Mammary epithelial cell (primary cell): ENCODE measurements around the gene C14orf93.

Source experiments
- EZH2 ChIP-seq: IDR thresholded peaks from 2 replicates; pipeline ENCODE4 v1.6.1; 2012; ENCODE audit warnings: low read length, inconsistent platforms, borderline replicate concordance
- TF ChIP-seq, protein P1 (sequence below), 2 donors: IDR thresholded peaks in 1 of 2; conservative IDR thresholded peaks in 1 of 2; 2 replicates each; pipeline ENCODE4 v1.5.1; 2011 to 2012; ENCODE audit warnings: inconsistent platforms in 2 of 2, low read length in 2 of 2, mild to moderate bottlenecking in 2 of 2, control low read depth in 1 of 2, low read depth in 1 of 2; ENCODE audit not compliant: insufficient read depth in 1 of 2; ENCODE audit errors: extremely low read depth in 1 of 2

DNA sequence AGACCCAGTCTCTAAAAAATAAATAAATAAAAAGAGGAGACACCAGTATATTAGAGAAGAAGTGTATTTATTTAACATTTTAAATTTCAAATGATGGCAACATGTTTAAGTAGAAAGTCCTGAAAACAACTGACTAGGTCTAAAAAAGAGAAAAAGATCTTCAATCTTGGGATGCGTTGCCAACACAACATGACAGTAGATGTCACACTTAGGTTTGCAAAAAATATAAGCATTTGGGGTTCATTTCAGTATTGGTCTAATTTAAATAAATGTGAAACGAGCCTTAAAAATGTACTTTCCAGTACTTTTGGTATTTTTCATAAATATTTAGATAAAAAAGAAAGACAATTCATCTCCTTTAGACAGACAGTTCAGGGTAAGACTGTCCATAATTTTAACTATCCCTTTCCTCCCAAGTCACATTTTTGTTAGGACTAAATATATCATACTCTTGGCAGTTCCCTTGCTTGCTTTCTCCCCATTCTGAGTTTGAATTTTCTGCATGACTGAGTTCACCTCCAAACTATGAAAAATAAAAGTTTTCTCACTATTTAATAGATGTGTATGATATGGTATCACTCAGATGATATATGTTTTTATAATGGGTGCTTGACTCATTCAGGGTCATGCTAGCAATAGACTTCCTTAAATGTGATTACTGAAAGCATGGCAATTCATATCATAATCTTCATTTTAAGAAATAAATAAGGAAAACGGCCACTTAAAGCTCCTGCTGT lies 4.3 kb downstream of the C14orf93 start:
- TF ChIP-seq, protein P1, sequence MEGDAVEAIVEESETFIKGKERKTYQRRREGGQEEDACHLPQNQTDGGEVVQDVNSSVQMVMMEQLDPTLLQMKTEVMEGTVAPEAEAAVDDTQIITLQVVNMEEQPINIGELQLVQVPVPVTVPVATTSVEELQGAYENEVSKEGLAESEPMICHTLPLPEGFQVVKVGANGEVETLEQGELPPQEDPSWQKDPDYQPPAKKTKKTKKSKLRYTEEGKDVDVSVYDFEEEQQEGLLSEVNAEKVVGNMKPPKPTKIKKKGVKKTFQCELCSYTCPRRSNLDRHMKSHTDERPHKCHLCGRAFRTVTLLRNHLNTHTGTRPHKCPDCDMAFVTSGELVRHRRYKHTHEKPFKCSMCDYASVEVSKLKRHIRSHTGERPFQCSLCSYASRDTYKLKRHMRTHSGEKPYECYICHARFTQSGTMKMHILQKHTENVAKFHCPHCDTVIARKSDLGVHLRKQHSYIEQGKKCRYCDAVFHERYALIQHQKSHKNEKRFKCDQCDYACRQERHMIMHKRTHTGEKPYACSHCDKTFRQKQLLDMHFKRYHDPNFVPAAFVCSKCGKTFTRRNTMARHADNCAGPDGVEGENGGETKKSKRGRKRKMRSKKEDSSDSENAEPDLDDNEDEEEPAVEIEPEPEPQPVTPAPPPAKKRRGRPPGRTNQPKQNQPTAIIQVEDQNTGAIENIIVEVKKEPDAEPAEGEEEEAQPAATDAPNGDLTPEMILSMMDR (conservative IDR thresholded peaks at IDR 0.05 in 1 of 2, IDR thresholded peaks at IDR 0.05 in 1 of 2; ENCODE audit: extremely low read depth in 1 of 2, insufficient read depth in 1 of 2, low read depth in 1 of 2, low read length in 2 of 2) = no peak
- no peak for TF ChIP-seq EZH2
